NCI-H1417 (cell line): ENCODE results near the gene C3orf85.
A peak's percentile ranks its signal among the peaks of the same experiment; 100 is the strongest.

Source experiments
- DNase-seq, 3 experiments: peaks; one replicate each; lab custom pipeline; 2025; lab: John Stamatoyannopoulos, UW

Gene C3orf85

GRCh38 chr3:109152320-109152719 is 15.8 kb downstream of the C3orf85 start:
- no peak for DNase-seq

GRCh38 chr3:109154979-109155378 is 18.5 kb downstream of the C3orf85 start:
- no peak for DNase-seq

- no peak for DNase-seq
These were observed 19.3 kb downstream of the C3orf85 start for GRCh38 chr3:109155828-109156227.

- no peak for DNase-seq
These were observed 25.1 kb downstream of the C3orf85 start for GRCh38 chr3:109161487-109162123.

- no peak for DNase-seq
These were observed 29.4 kb downstream of the C3orf85 start for GRCh38 chr3:109165905-109166304.

GRCh38 chr3:109171479-109171878 is 35.0 kb downstream of the C3orf85 start:
- DNase-seq = no peak

GRCh38 chr3:109175411-109175810 is 38.9 kb downstream of the C3orf85 start:
- DNase-seq = no peak

- DNase-seq = no peak
These were observed 40.2 kb downstream of the C3orf85 start for GRCh38 chr3:109176726-109177125.

- DNase-seq = peak in 1 of 3 experiments; percentile 40
These were observed 41.4 kb downstream of the C3orf85 start for GRCh38 chr3:109177908-109178307.

- peak in 2 of 3 experiments; percentile 49 to 85 for DNase-seq
These were observed 42.2 kb downstream of the C3orf85 start for GRCh38 chr3:109178708-109179107.

GRCh38 chr3:109184726-109185125 is 48.2 kb downstream of the C3orf85 start:
- DNase-seq = no peak

GRCh38 chr3:109187390-109187789 is 50.9 kb downstream of the C3orf85 start:
- DNase-seq = peak in 2 of 3 experiments; percentile 6 to 29

GRCh38 chr3:109188741-109189140 is 52.2 kb downstream of the C3orf85 start:
- peak; percentile 32 to 90 (median 77) for DNase-seq

- no peak for DNase-seq
These were observed 54.9 kb downstream of the C3orf85 start for GRCh38 chr3:109191421-109191820.

- no peak for DNase-seq
These were observed 59.3 kb downstream of the C3orf85 start for GRCh38 chr3:109195815-109196214.
